Measurements from ENCODE around the gene LBP.

GRCh38 chr20:38311091-38311490, 35.2 kb upstream of the LBP start:
- TF ChIP-seq CTCF (IDR thresholded peaks at IDR 0.05) (no peak), POLR2AphosphoS5 (IDR thresholded peaks at IDR 0.05) (no peak), EP300 (IDR thresholded peaks at IDR 0.05; ENCODE audit: low read depth) (no peak)
